SJCRH30 (cell line): Measurements from ENCODE around the gene SLC10A6. TPM values are rescaled to one million over a fixed set of nuclear protein-coding genes. Genes with fewer than 3 reads are reported as not detected.
"Not testable (repeated sequence)": the region's sequence is repeated elsewhere in the genome, so short reads cannot be mapped to it uniquely, and the experiment has no call there.

ENCODE experiments used
- DNase-seq, 2 experiments: peaks; one replicate each; pipeline ENCODE4 v3.0.0-alpha.2; 2015 to 2020
- H3K27ac ChIP-seq: fragments of 250-450 bp; sonication (Bioruptor Pico); 2 replicates; pipeline ENCODE4 v1.5.1; 2020; ENCODE audit warnings: mild to moderate bottlenecking, moderate library complexity
- H3K27me3 ChIP-seq: fragments of 250-450 bp; sonication (Bioruptor Pico); 2 replicates; pipeline ENCODE4 v1.5.1; 2020; ENCODE audit warnings: mild to moderate bottlenecking, moderate library complexity
- H3K36me3 ChIP-seq: fragments of 250-450 bp; sonication (Bioruptor Pico); 2 replicates; pipeline ENCODE4 v1.5.1; 2020; ENCODE audit warnings: mild to moderate bottlenecking, moderate library complexity
- H3K4me1 ChIP-seq: fragments of 250-450 bp; sonication (Bioruptor Pico); 2 replicates; pipeline ENCODE4 v1.5.1; 2020; ENCODE audit warnings: mild to moderate bottlenecking, moderate library complexity
- H3K4me3 ChIP-seq: fragments of 250-450 bp; sonication (Bioruptor Pico); 2 replicates; pipeline ENCODE4 v1.5.1; 2020; ENCODE audit warnings: mild to moderate bottlenecking, moderate library complexity
- H3K9me3 ChIP-seq: fragments of 250-450 bp; sonication (Bioruptor Pico); replicated peaks from 2 replicates; pipeline ENCODE4 v1.5.1; 2020; ENCODE audit warnings: mild to moderate bottlenecking, moderate library complexity
- total RNA-seq: library from RNA; depleted of rRNA; stranded (reverse); fragments of >200 nt; shearing (Covaris generic); gene quantifications from 2 replicates; pipeline ENCODE4 v1.2.3, GENCODE V29; 2014; rRNA removed

Gene SLC10A6, protein sequence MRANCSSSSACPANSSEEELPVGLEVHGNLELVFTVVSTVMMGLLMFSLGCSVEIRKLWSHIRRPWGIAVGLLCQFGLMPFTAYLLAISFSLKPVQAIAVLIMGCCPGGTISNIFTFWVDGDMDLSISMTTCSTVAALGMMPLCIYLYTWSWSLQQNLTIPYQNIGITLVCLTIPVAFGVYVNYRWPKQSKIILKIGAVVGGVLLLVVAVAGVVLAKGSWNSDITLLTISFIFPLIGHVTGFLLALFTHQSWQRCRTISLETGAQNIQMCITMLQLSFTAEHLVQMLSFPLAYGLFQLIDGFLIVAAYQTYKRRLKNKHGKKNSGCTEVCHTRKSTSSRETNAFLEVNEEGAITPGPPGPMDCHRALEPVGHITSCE
- total RNA-seq = not detected in 2 replicates

DNA sequence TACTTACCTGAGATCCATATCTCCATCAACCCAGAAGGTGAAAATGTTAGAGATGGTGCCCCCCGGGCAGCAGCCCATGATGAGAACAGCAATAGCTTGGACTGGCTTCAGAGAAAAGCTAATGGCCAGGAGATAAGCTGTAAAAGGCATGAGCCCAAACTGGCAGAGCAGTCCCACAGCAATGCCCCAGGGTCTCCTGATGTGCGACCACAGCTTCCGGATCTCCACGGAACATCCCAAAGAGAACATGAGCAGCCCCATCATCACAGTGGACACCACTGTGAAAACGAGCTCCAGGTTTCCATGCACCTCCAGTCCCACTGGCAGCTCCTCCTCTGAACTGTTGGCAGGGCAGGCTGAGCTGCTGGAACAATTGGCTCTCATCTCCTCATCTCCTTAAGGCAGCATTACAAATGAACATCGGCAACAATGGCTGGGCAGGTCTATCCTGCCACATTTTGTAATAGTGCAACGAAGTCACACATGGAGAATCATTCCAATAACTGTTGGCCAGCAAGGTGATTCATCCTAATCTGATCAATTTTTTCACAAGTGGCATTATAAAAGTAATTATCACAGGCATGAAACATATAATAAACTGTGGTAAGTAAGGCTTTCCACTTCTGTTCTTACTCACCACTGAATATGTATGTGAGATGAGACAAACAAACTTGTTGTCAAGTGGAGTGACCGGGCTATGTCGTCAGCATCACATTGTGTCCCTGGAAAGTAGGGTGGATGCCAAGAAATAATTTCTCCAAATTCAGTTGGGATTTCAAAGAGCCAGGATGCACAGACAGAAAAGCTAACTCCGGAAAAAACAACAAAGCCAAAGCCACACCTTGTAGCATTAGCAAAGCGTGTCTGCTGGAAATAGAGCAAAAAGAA, at the start of gene SLC10A6:
Gene SLC10A6 (minus strand): TSS at position 653 of the 888 bp plus-strand sequence. CDS start 269 bp downstream, at position 384.
- no peak for DNase-seq
- Histone ChIP-seq H3K4me3 (no peak within 1 kb of the TSS), H3K9me3 (no peaks in the 10 kb centered on the region), H3K36me3 (no peaks in the 10 kb centered on the region), H3K27me3 (no peaks in the 10 kb centered on the region), H3K27ac (no peak within 1 kb of the TSS), H3K4me1 (no peaks in the 10 kb centered on the region)

DNA sequence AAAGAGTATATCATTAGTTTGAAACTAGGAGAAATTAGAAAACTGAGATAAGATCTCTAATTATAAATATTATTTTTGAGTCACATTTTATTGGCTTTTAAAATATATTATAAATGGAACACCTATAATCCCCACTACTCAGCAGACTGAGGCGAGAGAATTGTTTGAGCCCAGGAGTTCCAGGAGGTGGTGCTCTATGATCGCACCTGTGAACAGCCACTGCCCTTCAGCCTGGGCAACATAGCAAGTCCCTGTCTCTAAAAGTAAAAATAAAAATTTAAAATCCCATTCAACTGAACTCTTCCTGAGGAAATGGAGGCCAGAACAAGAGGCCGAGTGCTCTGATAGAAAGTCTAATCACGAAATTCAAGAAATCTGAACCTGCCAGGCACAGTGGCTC, 49.4 kb upstream of the SLC10A6 start:
- no peaks in the 10 kb centered on the region for H3K4me1 ChIP-seq
- no peak overlapping the region for H3K27ac ChIP-seq
- no peaks in the 10 kb centered on the region for H3K27me3 ChIP-seq
- DNase-seq = peak in 1 of 2 experiments; percentile 48
- H3K4me3 ChIP-seq = no peak overlapping the region
- no peaks in the 10 kb centered on the region for H3K36me3 ChIP-seq
- no peaks in the 10 kb centered on the region; the same call in 1 of the 2 replicates for H3K9me3 ChIP-seq

DNA sequence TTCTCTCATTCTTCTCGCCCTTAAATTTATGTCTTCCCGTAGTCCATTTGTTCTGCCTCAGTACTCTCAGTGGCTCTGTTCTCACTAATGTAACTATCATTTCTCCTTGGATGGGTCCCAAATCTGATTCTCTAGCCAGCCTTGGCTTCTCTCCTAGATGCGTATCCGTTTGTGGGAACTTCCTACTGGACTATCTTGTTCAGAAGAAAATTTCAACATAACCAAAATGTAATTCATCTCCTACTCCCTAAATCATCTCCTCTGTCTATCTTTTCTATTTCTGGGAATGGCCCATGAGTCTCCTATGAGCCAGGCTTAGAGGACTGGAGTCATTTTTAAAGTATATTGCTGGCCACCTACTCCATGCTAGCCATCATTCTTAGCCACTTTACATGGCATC, 47.4 kb upstream of the SLC10A6 start:
- H3K4me3 ChIP-seq = no peak overlapping the region
- no peaks in the 10 kb centered on the region for H3K9me3 ChIP-seq
- no peak for DNase-seq
- H3K36me3 ChIP-seq = no peaks in the 10 kb centered on the region
- no peaks in the 10 kb centered on the region for H3K27me3 ChIP-seq
- no peaks in the 10 kb centered on the region for H3K4me1 ChIP-seq
- no peak overlapping the region for H3K27ac ChIP-seq

DNA sequence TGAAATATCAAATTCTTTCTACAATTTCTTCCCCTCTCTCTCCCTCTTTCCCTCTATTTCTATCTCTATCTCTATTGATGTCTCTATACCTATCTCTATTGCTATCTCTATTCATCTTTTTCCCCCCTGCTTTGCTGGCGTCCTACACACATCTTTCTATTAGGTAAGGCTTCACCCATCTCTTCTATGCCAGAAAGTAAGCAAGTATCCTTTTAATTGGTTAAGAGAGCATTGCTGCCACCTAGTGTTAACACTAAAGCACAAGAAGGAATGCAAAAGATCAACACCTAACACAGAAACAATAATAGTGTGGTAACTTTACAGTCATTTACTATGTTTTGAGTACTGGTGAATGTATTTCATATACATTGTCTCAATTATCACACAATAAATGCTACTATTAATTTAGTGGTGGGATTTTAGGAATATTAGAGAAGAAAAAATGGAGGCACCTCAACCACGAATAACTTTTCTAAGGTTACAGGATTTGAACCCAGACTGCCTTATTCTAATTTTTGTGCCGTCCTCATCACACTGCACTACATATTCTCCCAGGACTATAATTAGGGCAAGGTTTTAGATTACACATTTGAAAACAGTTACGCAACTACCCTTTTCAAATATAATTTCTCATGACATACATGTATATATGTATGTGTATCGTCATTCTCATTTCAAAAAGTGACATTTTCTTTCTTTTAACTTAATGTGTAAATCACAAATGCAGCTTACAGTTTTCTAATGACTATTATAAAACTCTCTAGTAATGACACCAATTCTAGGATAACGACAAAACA, 46.7 kb upstream of the SLC10A6 start:
- Histone ChIP-seq H3K9me3 (no peaks in the 10 kb centered on the region), H3K36me3 (no peaks in the 10 kb centered on the region), H3K4me1 (no peaks in the 10 kb centered on the region), H3K27ac (no peak overlapping the region), H3K27me3 (no peaks in the 10 kb centered on the region), H3K4me3 (no peak overlapping the region)
- peak; percentile 38 to 88 for DNase-seq

DNA sequence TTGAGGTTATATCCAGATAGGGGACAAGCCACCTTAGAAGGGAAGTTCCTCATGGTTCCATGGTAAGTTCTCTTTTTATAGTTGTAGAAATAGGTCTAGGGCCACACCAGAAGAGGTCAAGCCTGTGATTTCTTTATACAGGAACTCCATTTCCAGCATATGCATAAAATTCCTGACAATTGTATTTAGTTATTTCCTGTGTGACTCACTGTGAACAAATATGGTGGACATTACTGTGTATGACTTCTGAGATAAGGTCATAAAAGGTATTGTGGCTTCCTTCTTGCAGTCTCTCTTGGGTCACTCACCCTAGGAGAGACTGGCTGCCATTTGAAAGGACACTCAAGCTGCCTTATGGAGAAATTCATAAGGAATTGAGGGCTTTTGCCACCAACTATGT, 45.3 kb upstream of the SLC10A6 start:
- no peaks in the 10 kb centered on the region for H3K36me3 ChIP-seq
- no peaks in the 10 kb centered on the region for H3K9me3 ChIP-seq
- H3K27ac ChIP-seq = no peak overlapping the region
- DNase-seq = no peak
- H3K4me1 ChIP-seq = no peaks in the 10 kb centered on the region
- no peak overlapping the region for H3K4me3 ChIP-seq
- H3K27me3 ChIP-seq = no peaks in the 10 kb centered on the region

DNA sequence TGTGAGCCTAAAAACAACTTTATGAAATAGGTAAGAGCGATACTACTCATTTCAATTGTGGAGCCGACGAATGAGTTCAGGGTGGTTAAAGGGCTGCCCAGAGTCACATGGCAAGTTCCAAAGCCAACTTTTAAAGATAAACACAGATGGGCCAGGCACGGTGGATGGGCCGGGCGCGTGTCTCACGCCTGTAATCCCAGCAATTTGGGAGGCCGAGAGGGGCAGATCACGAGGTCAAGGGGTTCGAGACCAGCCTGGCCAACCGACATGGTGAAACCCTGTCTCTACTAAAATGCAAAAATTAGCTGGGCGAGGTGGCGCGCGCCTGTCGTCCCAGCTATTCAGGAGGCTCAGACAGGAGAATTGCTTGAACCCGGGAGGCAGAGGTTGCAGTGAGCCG, 44.0 kb upstream of the SLC10A6 start:
- H3K27ac ChIP-seq = no peak overlapping the region; the same call in 1 of the 2 replicates
- peak overlapping the region; percentile 84 for H3K4me3 ChIP-seq
- peak; percentile 32 to 47 for DNase-seq
- no peaks in the 10 kb centered on the region for H3K9me3 ChIP-seq
- H3K4me1 ChIP-seq = no peaks in the 10 kb centered on the region
- no peaks in the 10 kb centered on the region for H3K36me3 ChIP-seq
- H3K27me3 ChIP-seq = no peaks in the 10 kb centered on the region

DNA sequence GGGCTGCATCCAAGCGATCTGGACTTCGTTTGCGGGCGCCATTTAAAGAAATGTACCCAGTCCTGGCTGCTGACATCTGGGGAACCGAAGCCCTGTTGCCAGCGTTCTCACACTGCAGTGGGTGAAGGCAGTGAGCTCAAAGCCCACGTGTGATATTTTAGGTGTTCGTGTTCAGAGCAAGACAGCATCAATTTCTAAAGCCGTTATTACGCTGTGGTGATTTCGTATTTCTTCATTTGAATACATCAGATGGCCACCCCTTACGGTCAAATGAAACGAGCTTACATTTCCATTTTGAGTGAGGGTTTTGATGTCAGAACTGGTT, 43.4 kb upstream of the SLC10A6 start:
- no peaks in the 10 kb centered on the region for H3K27me3 ChIP-seq
- peak overlapping the region; percentile 84 for H3K4me3 ChIP-seq
- no peak for DNase-seq
- peak overlapping the region; percentile 74 for H3K27ac ChIP-seq
- H3K36me3 ChIP-seq = no peaks in the 10 kb centered on the region
- H3K9me3 ChIP-seq = no peaks in the 10 kb centered on the region
- H3K4me1 ChIP-seq = no peaks in the 10 kb centered on the region

DNA sequence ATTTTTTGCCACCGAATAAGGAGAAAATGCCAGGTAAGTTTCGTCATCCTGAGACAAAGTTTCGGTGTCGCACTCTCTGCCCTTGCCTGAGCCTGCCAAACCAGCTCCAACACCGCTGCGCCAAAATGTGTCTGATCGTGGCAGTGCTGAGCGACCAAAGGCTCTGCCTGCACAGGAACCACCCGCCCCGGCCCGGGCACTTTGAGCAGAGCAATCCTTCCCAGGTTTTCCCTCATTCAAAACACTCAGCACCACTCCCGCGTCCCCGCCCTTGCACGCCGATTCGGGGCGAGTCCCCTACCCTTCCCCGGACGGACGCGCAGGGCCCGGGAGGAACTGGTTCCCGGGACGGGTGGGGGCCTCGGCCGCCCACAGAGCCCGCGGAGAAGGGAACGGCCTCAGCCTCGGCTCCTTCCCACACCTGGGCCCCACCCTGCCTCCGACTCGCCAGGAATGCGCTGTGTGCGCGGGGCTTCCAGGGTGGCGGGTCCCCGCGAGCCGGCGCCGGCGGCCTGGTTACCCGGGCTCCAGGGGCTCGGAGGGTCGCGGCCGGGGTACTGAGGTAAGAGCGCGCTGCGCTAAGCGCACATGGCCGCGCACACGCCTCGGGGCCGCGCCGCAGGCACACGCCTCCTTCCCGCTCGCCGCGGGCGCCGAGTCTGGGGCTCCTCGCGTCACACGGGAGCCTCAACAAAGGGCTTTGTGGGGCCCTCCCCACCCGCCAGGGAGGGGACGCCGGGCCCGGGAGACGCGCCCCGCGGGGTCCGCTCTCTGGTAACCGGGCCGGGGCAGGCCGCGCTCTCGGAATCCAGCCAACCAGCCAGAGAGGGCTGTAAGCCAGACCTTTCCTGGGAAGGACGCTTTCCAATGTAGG, 42.8 kb upstream of the SLC10A6 start, which contains the start of gene C4orf36:
Gene C4orf36 (minus strand): TSS at position 661 of the 874 bp plus-strand sequence. CDS start 902 bp downstream, outside the sequence.
- no peaks in the 10 kb centered on the region for H3K36me3 ChIP-seq
- DNase-seq = peak; percentile 88 to 89
- no peaks in the 10 kb centered on the region for H3K27me3 ChIP-seq
- no peaks in the 10 kb centered on the region for H3K4me1 ChIP-seq
- no peaks in the 10 kb centered on the region for H3K9me3 ChIP-seq
- H3K4me3 ChIP-seq = peak within 1 kb of the TSS; percentile 84
- H3K27ac ChIP-seq = peak within 1 kb of the TSS; percentile 74

DNA sequence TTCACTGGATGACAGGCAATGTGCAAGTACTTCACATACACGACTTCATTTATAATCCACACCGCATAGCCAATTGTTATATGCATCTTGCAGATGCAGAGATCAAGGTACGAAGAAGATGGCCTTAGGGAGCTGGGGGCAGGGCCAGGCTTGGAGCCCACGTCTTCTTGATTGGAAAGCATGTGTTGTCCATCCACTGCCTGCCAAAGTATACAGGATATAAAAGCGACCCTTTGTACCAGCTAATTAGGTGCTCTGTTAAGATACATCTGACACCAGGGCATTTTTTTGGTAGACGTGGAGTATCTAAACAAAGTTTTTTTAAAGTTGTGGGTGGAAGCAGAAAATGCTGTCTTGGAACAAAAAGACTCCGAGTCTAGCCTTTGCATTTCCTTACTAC, 41.6 kb upstream of the SLC10A6 start:
- Histone ChIP-seq H3K27me3 (no peaks in the 10 kb centered on the region), H3K27ac (no peak overlapping the region), H3K4me1 (no peaks in the 10 kb centered on the region), H3K4me3 (no peak overlapping the region), H3K36me3 (no peaks in the 10 kb centered on the region), H3K9me3 (no peaks in the 10 kb centered on the region)
- DNase-seq = peak in 1 of 2 experiments; percentile 20

DNA sequence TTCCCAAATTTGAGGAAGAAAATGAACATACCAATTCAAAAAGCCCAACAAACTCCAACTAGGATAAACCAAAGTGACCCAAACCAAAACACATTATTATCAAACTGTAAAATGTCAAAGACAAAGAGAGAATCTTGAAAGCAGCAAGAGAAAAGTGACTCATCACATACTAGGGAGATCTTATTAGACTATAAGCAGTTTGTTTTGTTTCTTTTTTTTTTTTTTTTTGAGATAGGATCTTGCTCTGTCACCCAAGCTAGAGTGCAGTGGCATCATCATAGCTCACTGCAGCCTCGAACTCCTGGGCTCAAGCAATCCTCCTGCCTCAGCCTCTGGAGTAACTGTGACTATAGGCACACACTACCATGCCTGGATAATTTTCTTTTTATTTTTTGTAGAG, 30.5 kb upstream of the SLC10A6 start:
- H3K9me3 ChIP-seq = peaks cover 15% of the 10 kb centered on the region
- H3K27me3 ChIP-seq = no peaks in the 10 kb centered on the region
- no peaks in the 10 kb centered on the region for H3K4me1 ChIP-seq
- H3K36me3 ChIP-seq = no peaks in the 10 kb centered on the region
- no peak overlapping the region for H3K4me3 ChIP-seq
- no peak overlapping the region for H3K27ac ChIP-seq
- DNase-seq = no peak

DNA sequence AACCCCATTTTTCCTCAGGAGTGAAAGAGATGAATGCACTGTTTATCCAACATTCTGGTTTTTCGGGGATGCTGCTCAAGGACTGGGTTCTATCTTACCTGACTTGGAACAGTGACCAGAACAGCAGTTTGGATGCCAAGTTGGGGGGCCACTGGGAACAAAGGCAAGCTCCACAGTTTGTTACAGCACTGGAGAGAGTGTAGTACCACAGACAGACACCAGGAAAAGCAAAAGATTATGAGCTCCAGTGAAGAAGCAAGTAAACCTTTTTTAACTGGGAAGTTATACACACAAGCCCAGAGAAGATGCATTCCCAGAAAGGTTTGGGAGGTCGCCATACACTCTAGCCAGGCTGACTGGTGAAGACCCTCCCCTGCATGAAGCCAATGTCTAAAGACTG, 29.5 kb upstream of the SLC10A6 start:
- no peaks in the 10 kb centered on the region for H3K4me1 ChIP-seq
- H3K36me3 ChIP-seq = no peaks in the 10 kb centered on the region
- no peak overlapping the region for H3K27ac ChIP-seq
- no peaks in the 10 kb centered on the region for H3K27me3 ChIP-seq
- no peak for DNase-seq
- peaks cover 15% of the 10 kb centered on the region for H3K9me3 ChIP-seq
- H3K4me3 ChIP-seq = no peak overlapping the region

DNA sequence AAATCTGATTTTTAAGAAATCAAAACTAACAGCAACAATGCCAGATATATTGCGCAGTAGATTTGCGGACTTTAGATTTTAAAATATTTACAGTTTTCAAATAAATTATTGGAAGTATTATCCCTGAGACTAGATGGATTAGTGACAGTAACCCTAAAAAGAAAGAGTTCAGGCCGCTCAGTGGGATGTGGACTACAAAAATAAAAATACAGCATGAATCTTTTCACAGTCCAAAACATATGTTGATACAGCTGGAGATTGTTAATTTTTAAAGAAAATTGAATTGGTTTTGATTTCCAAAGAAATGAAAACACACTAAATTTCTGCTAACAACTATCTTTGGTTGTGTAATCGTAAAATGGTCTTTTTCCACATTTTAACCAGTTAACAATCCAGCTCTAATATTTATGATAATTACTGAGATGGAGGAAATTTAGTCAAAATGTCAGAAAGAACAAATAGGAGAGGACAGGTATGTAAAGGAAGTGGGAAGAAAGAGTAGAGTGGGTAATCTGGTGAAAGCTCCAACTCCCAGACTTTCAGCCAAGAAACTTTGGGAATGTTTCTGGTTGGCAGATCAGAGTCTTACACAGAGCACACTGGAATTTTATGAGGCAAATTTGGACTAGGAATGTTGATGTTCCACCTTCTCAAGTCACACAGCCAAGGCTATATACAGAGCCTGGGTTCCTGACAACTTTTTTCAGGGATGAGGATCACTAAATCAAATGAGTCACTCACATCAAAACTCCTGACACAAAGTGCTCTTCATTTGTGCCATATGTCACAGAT, 27.9 kb upstream of the SLC10A6 start:
- DNase-seq = no peak
- Histone ChIP-seq H3K4me3 (no peak overlapping the region), H3K4me1 (no peaks in the 10 kb centered on the region), H3K36me3 (no peaks in the 10 kb centered on the region), H3K9me3 (peaks cover 15% of the 10 kb centered on the region), H3K27me3 (no peaks in the 10 kb centered on the region), H3K27ac (no peak overlapping the region)

DNA sequence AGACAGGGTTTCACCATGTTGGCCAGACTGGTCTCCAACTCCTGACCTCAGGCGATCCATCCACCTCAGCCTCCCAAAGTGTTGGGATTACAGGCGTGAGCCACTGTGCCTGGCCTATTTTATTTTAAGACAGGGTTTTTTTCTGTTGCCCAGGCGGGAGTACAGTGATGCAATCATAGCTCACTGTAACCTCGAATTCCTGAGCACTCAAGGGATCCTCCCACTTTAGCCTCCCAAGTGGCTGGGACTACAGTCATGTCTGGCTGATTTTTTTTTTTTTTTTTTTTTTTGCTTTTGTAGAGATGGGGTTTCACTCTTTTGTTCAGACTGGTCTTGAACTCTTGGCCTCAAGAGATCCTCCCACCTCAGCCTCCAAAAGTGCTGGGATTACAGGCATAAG, 26.3 kb upstream of the SLC10A6 start:
- not testable (repeated sequence) for H3K36me3 ChIP-seq, H3K27me3 ChIP-seq, DNase-seq, H3K27ac ChIP-seq, H3K4me1 ChIP-seq, H3K4me3 ChIP-seq
- peaks cover 12% of the 10 kb centered on the region for H3K9me3 ChIP-seq
